K562 (cell line): ENCODE results near the gene ZMAT3. TPM values are rescaled to one million over a fixed set of nuclear protein-coding genes. Genes with fewer than 3 reads are reported as not detected.

ENCODE experiments used
- ATAC-seq: fragments of 200-7000 bp; cut with Tn5 transposase; 3 replicates; pipeline ENCODE4 v1.9.1; 2020; ENCODE audit warnings: moderate library complexity
- BruUV-seq: library from RNA; stranded (reverse); fragments of 400-500 nt; replicated peaks from 2 replicates; lab custom pipeline; 2021; lab: Mats Ljungman, UMichigan
- CTCF ChIA-PET: fragments of 300-600 bp; formaldehyde crosslinking; extraction: SDS; loops from one replicate; lab custom pipeline; 2021; ENCODE audit warnings: low intra/inter-chr PET ratio; lab: Yijun Ruan, JAX
- POLR2A ChIA-PET: fragments of 300-600, 350-650 bp; sonication (Branson Sonifier 250); formaldehyde crosslinking; extraction: SDS; loops from one replicate; lab custom pipeline; 2021; ENCODE audit warnings: antibody characterized with exemption, inconsistent platforms; lab: Yijun Ruan, JAX
- DNase-seq, 4 experiments: peaks; one replicate each; pipeline versions ENCODE4 v3.0.0 to v3.0.0-alpha.2; 2011 to 2018; ENCODE audit warnings: low spot score in 3 of 4, mixed read lengths in 3 of 4; ENCODE audit errors: extremely low read depth in 1 of 4
- FAIRE-seq: peaks from 2 replicates; lab custom pipeline; 2011; peaks lifted over from hg19 to GRCh38; lab: Jason Lieb, UNC
- H2AFZ ChIP-seq: 2 replicates; pipeline ENCODE4 v1.6.0; 2011; ENCODE audit warnings: low read depth, low read length, control low read depth, inconsistent platforms
- H3K27ac ChIP-seq: fragments of 200-600 bp; 3 replicates; pipeline ENCODE4 v1.8.0; 2011; ENCODE audit warnings: low read depth, mild to moderate bottlenecking, control low read depth, inconsistent platforms, low read length, moderate library complexity, mixed read lengths; ENCODE audit errors: extremely low read depth
- H3K27me3 ChIP-seq, 2 experiments: fragments of 300-600 bp in 1 of 2; 2 replicates in 1 of 2; 3 replicates in 1 of 2; pipeline versions ENCODE4 v1.6.0 to v1.8.0; 2011; ENCODE audit warnings: inconsistent platforms in 2 of 2, low read length in 2 of 2, mild to moderate bottlenecking in 1 of 2, mixed read lengths in 1 of 2, moderate library complexity in 1 of 2; ENCODE audit not compliant: control insufficient read depth in 2 of 2, insufficient read depth in 2 of 2
- H3K36me3 ChIP-seq: fragments of 300-600 bp; 3 replicates; pipeline ENCODE4 v1.8.0; 2011; ENCODE audit warnings: mild to moderate bottlenecking, low read length, inconsistent platforms; ENCODE audit not compliant: control insufficient read depth, insufficient read depth
- H3K4me1 ChIP-seq, 2 experiments: fragments of 200-600 bp in 1 of 2; replicated peaks in 1 of 2; 2 replicates in 1 of 2; 3 replicates in 1 of 2; pipeline versions ENCODE4 v1.5.1 to v1.8.0; 2011; ENCODE audit warnings: inconsistent platforms in 2 of 2, low read length in 2 of 2, mild to moderate bottlenecking in 1 of 2, mixed read lengths in 1 of 2, moderate library complexity in 1 of 2; ENCODE audit not compliant: control insufficient read depth in 2 of 2, insufficient read depth in 2 of 2
- H3K4me2 ChIP-seq: 2 replicates; pipeline ENCODE4 v1.6.1; 2011; ENCODE audit warnings: low read length, control low read depth, inconsistent platforms, mixed read lengths; ENCODE audit not compliant: insufficient read depth
- H3K4me3 ChIP-seq: fragments of 200-600 bp; sonication (generic), shearing (Covaris generic); 2 replicates; pipeline ENCODE4 v1.5.1; 2016; ENCODE audit warnings: control low read depth, inconsistent platforms
- H3K79me2 ChIP-seq: fragments of 200-600 bp; 3 replicates; pipeline ENCODE4 v1.8.0; 2011; ENCODE audit warnings: low read length, inconsistent platforms; ENCODE audit not compliant: control insufficient read depth, insufficient read depth
- H3K9ac ChIP-seq, 2 experiments: 2 replicates each; pipeline versions ENCODE4 v1.6.0 to v1.6.1; 2011; ENCODE audit warnings: low read depth in 2 of 2, low read length in 2 of 2, control low read depth in 1 of 2, inconsistent platforms in 1 of 2, mild to moderate bottlenecking in 1 of 2, mixed read lengths in 1 of 2; ENCODE audit not compliant: insufficient read depth in 1 of 2
- H3K9me1 ChIP-seq: one replicate; pipeline ENCODE4 v1.6.0; 2011; ENCODE audit warnings: inconsistent platforms, mild to moderate bottlenecking, low read length, moderate library complexity; ENCODE audit not compliant: control insufficient read depth, insufficient read depth
- H3K9me3 ChIP-seq: replicated peaks from 2 replicates; pipeline ENCODE4 v1.5.1; 2011; ENCODE audit warnings: low read depth, low read length, inconsistent platforms; ENCODE audit not compliant: control insufficient read depth, insufficient read depth
- H4K20me1 ChIP-seq: replicated peaks from 2 replicates; pipeline ENCODE4 v1.6.1; 2011; ENCODE audit warnings: low read length, inconsistent platforms, mixed read lengths; ENCODE audit not compliant: control insufficient read depth, insufficient read depth
- CBX3 ChIP-seq, 2 experiments: IDR thresholded peaks; 1 replicate in 1 of 2; 2 replicates in 1 of 2; pipeline ENCODE4 v1.6.1; 2012; ENCODE audit warnings: inconsistent platforms in 2 of 2, low read length in 2 of 2, borderline replicate concordance in 1 of 2, control low read depth in 1 of 2
- CUX1 ChIP-seq: fragments of 200-800 bp; sonication (Bioruptor generic); IDR thresholded peaks from 2 replicates; pipeline ENCODE4 v1.6.1; 2016; ENCODE audit warnings: missing genetic modification characterization, missing compliant biosample characterization
- DIDO1 ChIP-seq: fragments of 450-650 bp; IDR thresholded peaks from 2 replicates; pipeline ENCODE4 v1.6.1; 2016; ENCODE audit warnings: low read depth, missing biosample characterization, missing genetic modification characterization
- ETV6 ChIP-seq, 3 experiments: fragments of 150-350 bp in 1 of 3; sonication (generic) in 1 of 3; formaldehyde crosslinking in 1 of 3; IDR thresholded peaks; 2 replicates each; pipeline versions ENCODE4 v1.6.1 to v1.8.0; 2014 to 2022; ENCODE audit warnings: borderline replicate concordance in 2 of 3, low read depth in 2 of 3, antibody characterized with exemption in 1 of 3, low read length in 1 of 3, mild to moderate bottlenecking in 1 of 3, missing genetic modification reagents in 1 of 3
- MXI1 ChIP-seq: IDR thresholded peaks from 2 replicates; pipeline ENCODE4 v1.6.1; 2011; ENCODE audit warnings: low read depth, mild to moderate bottlenecking, improper control_type of control experiment, low read length
- PCBP1 ChIP-seq: fragments of 200-400 bp; formaldehyde crosslinking; IDR thresholded peaks from 2 replicates; pipeline ENCODE4 v1.6.1; 2018; ENCODE audit warnings: mild to moderate bottlenecking, low read depth, low read length; ENCODE audit not compliant: poor library complexity, severe bottlenecking
- PHF21A ChIP-seq: fragments of 450-650 bp; IDR thresholded peaks from 2 replicates; pipeline ENCODE4 v1.6.1; 2017; ENCODE audit warnings: low read depth, borderline replicate concordance
- PHTF2 ChIP-seq: fragments of 250-450 bp; sonication (Bioruptor Pico); IDR thresholded peaks from 2 replicates; pipeline ENCODE4 v1.5.0; 2021; ENCODE audit warnings: mild to moderate bottlenecking
- POLR2AphosphoS5 ChIP-seq: IDR thresholded peaks from 2 replicates; pipeline ENCODE4 v1.6.1; 2011; ENCODE audit warnings: mild to moderate bottlenecking, low read depth, low read length, moderate library complexity; ENCODE audit not compliant: control insufficient read depth, insufficient read depth
- RBM39 ChIP-seq: fragments of 200-400 bp; formaldehyde crosslinking; optimal IDR thresholded peaks from 2 replicates; pipeline ENCODE3; 2018; ENCODE audit warnings: low read depth, low read length
- ZHX1 ChIP-seq: fragments of 150-350 bp; conservative IDR thresholded peaks from 2 replicates; pipeline ENCODE4 v1.6.1; 2014; ENCODE audit warnings: low read length
- ZNF146 ChIP-seq: IDR thresholded peaks from one replicate; pipeline ENCODE4 v1.6.1; 2018; ENCODE audit warnings: missing compliant biosample characterization; ENCODE audit not compliant: unreplicated experiment
- ZNF347 ChIP-seq: fragments of 450-650 bp; formaldehyde crosslinking; IDR thresholded peaks from 2 replicates; pipeline ENCODE4 v1.4.0; 2020; ENCODE audit warnings: low read depth, mild to moderate bottlenecking, moderate library complexity
- ZNF707 ChIP-seq: fragments of 250-450 bp; sonication (Bioruptor Pico); conservative IDR thresholded peaks from 2 replicates; pipeline ENCODE4 v1.8.0; 2022; ENCODE audit warnings: inconsistent platforms, mild to moderate bottlenecking, moderate library complexity
- WGBS: fragments of 100-300 bp; shearing (Covaris generic); methylation state at CpG from one replicate; pipeline ENCODE4 v1.1.6; 2016; ENCODE audit warnings: low coverage, mixed read lengths; ENCODE audit not compliant: insufficient coverage; ENCODE audit errors: missing lambda C conversion rate; 5-methylcytosine and 5-hydroxymethylcytosine counted together
- in situ Hi-C: fragments of 300-500 bp; cut with MboI; formaldehyde crosslinking; loops from 4 replicates; pipeline ENCODE4 v1.15.0; 2018; ENCODE audit warnings: inconsistent platforms, mixed read lengths
- intact Hi-C: fragments of 100-400 bp; cut with micrococcal nuclease; formaldehyde crosslinking; loops from 2 replicates; pipeline ENCODE4 v1.14.2; 2022
- polyA plus RNA-seq, 8 experiments: library from polyadenylated mRNA; depleted of rRNA in 4 of 8; stranded (reverse) in 5 of 8; unstranded in 3 of 8; fragments of >200 nt; fragmentation: Nextera tagmentation in 2 of 8; fragmentation: Illumina TruSeq in 1 of 8; extraction: Ambion mirVana in 2 of 8; extraction: Trizol in 1 of 8; gene quantifications; 2 replicates each; pipeline versions ENCODE4 v1.2.1 to v1.2.3, GENCODE V29; 2011 to 2014; ENCODE audit warnings: inconsistent platforms in 1 of 8, missing spikeins in 1 of 8
- total RNA-seq, 7 experiments: library from RNA; depleted of rRNA in 6 of 7; stranded (reverse); fragments of >200 nt in 6 of 7; fragmentation: Illumina TruSeq in 2 of 7; extraction: Trizol in 2 of 7; gene quantifications; 2 replicates each; pipeline versions ENCODE4 v1.2.1 to v1.2.3, GENCODE V29; 2011 to 2021; ENCODE audit warnings: low replicate concordance in 1 of 7

ZMAT3 gene
- total and polyA plus RNA-seq, 9 of the 15 experiments (the other 6 are each of a cell fraction or from before 2014, with no cell fraction given): 0.87 to 5.1 (median 3.9) TPM

- ChIA-PET POLR2A (interaction anchor here (0.6 to 0.8 kb wide), 5 partner anchors 12 to 245 kb away, joined by 3 to 4 read pairs (median 3); no protein-coding TSS in a partner anchor), CTCF (no interaction called here)
- FAIRE-seq (no peak), DNase-seq (no peak), ATAC-seq (no peak)
- BruUV-seq: no TSS peak
- H3K79me2 ChIP-seq: peaks cover 24% of the 10 kb centered on the region; the same call in 2 of the 3 replicates
- H3K4me3 ChIP-seq: peak overlapping the region; percentile 66
- peaks cover 7 to 17% of the 10 kb centered on the region in 2 experiments; a peak in 4 of 5 replicates for H3K4me1 ChIP-seq
- H3K36me3 ChIP-seq: peaks cover 15% of the 10 kb centered on the region; the same call in 2 of the 3 replicates
- no peaks in the 10 kb centered on the region for H3K9me3 ChIP-seq
- in situ Hi-C loops: no loop called here
- peak overlapping the region; percentile 53 to 94; a peak in 3 of 4 replicates for H3K9ac ChIP-seq
- H3K27ac ChIP-seq: no peak overlapping the region; the same call in 2 of the 3 replicates
- H2AFZ ChIP-seq: peak overlapping the region; percentile 95
- intact Hi-C loops: loop anchor here (2.0 to 5.0 kb wide), 3 partner anchors 56 to 161 kb away; partner anchors contain the start of gene PIK3CA
- H3K4me2 ChIP-seq: peak overlapping the region; percentile 98
- H3K27me3 ChIP-seq: no peaks in the 10 kb centered on the region
- no peaks in the 10 kb centered on the region for H3K9me1 ChIP-seq
- H4K20me1 ChIP-seq: no peaks in the 10 kb centered on the region
- WGBS: 6% methylated on average over 8 of the region's 8 CpGs
- TF ChIP-seq POLR2AphosphoS5 (no peak), ETV6 (IDR thresholded peaks at IDR 0.05; ENCODE audit: borderline replicate concordance in 1 of 2, low read depth in 2 of 2, low read length in 1 of 2) (no peak), ETV6 (CRISPR knock-in tag; IDR thresholded peaks at IDR 0.05; ENCODE audit: borderline replicate concordance) (no peak), RBM39 (no peak), CBX3 (IDR thresholded peaks at IDR 0.05; ENCODE audit: borderline replicate concordance in 1 of 2, low read length in 2 of 2) (0 out of 3 replicates have a peak, but pooled peaks of 1 of the 2 experiments have one; percentile 11), ZHX1 (no peak), ZNF146 (CRISPR knock-in tag) (no peak), ZNF707 (CRISPR knock-in tag) (no peak), CUX1 (CRISPR knock-in tag) (no peak), PHF21A (0 out of 2 replicates have a peak, but pooled peaks have one; percentile 79), DIDO1 (tag) (no peak), PHTF2 (CRISPR knock-in tag) (no peak), MXI1 (no peak), ZNF347 (no peak), PCBP1 (no peak)
Observed at GRCh38 chr3:179071027-179071322, 634 bp downstream of the ZMAT3 start.
